Daoy (cell line): ENCODE results near the gene R3HDM2. TPM values are rescaled to one million over a fixed set of nuclear protein-coding genes. Genes with fewer than 3 reads are reported as not detected.
A peak's percentile ranks its signal among the peaks of the same experiment; 100 is the strongest.

Source experiments
- DNase-seq: peaks from one replicate; pipeline ENCODE4 v3.0.0-alpha.2; 2015; ENCODE audit warnings: low read depth
- total RNA-seq: library from RNA; depleted of rRNA; stranded (reverse); fragments of >200 nt; shearing (Covaris generic); gene quantifications from 2 replicates; pipeline ENCODE4 v1.2.3, GENCODE V29; 2014

Gene R3HDM2
- total RNA-seq, 1 experiment from 2014 or later, result 11.3 TPM

DNA sequence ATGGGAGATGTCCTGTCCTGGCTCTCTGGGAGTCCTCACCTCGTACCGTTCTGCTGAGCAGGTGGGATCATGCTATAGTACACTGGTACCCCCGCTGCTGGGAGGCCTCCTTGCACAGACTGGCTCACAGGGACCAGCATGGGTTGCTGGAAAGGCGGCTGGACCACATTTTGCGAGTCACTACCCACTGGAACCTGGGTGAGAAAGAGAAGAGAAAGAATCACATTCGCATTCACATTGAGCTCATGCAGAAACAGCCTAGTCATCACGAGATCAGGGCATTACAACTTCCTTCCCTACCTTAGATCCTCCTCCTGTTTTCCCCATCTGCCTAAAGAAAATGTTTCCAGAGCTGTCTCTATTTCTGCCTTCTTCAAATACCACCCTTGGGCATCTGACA is 162.6 kb downstream of the R3HDM2 start:
- DNase-seq, result no peak

DNA sequence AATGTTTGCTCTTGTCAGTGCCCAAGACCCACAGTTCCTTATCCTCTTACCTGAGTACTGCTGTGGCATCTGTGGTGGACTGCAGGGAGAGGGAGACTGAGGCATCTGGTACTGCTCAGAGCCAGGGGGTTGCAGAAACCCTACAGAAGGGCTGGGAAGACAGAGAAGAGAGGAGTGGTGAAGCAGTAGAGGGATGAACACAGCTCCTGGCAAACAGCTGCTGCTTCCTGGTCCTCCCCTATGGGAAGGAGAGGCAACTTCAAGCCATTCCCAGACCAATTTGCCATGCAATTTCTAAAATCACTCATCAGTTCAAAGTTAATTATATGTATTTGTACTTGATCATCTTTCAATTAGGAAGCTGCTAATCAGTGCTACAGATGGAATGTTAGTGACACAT is 164.2 kb downstream of the R3HDM2 start:
- no peak for DNase-seq

DNA sequence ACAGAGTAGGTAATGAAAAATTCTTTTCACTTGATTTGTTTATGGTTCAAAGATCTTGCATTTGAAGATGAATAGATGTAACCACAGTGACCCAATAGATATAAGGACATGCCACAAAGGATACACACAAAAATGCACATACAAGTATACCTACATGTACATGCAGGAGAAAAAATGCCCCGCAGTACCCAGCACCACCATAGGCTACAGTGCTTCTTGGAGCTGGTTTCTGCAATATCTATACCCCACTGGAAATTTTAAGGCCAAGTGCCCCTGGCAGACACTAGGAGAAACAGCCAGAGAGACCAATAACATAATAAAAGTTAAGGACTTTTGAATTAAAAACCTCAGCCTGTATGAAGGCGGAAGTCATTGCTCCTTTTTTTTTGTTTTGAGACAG is 167.7 kb downstream of the R3HDM2 start:
- DNase-seq, result no peak

DNA sequence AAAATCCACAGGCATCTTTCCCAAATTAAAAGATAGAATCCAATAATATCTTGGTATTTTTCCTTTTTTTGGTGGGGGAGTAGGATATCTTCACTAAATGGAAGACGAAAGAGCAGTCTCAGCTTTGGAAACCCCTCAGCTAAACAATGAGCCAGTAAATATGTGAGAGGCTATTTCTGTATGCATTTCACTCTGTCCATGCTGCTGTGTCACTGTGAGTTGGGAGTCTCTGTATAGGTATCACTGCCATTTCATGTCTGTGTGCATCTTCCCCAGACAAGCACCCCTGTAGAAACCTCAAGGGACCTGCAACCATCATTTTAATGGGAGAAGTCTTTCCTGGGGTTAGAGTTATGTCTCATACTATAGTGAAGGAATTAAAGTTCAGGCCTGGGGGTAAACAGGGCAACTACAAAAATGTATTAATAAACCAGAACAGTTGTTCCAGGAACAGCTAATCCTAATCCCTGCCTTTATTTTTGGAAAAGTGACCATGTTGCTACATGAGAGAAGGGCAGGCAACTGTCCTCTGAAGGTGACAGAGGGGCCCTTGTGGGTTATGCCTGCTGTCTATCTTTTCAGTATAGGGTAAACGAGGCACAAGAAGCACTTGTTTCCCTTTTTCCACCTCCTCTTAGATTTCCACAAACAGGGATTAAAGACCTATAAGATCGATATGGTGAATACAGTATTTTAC is 168.6 kb downstream of the R3HDM2 start:
- DNase-seq, result no peak

DNA sequence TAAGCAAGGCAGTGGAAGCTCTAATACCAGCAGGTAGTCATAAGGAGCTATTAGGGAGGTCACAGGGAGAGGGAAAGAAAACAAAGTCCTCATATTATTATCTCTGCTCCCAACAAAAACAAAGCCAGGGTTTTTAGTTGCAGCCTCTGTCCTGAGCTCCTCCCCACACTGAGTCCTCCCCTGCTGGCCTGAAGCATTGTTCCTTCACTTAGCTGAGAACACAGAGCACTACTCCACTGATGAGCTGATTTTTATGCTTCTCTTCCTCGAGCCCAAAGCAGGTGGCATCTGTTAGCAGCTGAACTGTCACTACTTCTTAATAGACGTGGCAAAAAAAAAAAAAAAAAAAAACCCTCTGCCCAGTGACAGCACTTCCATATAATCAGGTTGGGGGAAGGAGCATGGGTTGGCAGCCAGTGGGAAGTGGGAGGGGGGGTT is 169.4 kb downstream of the R3HDM2 start:
- no peak for DNase-seq

DNA sequence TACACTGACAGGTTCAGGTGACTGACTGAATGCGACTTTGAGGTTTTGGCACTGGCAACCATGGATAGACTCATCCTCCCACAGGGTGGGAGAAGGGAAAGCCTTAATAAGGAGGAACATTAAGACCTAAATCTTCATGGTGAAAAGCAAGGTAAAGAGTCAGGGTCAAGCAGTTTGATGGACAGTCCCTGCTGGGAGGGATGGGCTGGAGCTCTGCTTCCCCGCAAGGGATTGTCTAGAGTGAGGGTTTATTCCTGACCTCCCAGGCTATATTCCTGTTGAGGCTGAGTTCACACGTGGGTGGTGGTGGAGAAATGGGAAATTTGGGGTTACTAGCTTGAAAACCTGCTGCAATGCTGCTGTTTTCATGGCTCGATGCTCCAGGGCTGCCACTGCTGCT is 170.5 kb downstream of the R3HDM2 start:
- DNase-seq, result no peak

DNA sequence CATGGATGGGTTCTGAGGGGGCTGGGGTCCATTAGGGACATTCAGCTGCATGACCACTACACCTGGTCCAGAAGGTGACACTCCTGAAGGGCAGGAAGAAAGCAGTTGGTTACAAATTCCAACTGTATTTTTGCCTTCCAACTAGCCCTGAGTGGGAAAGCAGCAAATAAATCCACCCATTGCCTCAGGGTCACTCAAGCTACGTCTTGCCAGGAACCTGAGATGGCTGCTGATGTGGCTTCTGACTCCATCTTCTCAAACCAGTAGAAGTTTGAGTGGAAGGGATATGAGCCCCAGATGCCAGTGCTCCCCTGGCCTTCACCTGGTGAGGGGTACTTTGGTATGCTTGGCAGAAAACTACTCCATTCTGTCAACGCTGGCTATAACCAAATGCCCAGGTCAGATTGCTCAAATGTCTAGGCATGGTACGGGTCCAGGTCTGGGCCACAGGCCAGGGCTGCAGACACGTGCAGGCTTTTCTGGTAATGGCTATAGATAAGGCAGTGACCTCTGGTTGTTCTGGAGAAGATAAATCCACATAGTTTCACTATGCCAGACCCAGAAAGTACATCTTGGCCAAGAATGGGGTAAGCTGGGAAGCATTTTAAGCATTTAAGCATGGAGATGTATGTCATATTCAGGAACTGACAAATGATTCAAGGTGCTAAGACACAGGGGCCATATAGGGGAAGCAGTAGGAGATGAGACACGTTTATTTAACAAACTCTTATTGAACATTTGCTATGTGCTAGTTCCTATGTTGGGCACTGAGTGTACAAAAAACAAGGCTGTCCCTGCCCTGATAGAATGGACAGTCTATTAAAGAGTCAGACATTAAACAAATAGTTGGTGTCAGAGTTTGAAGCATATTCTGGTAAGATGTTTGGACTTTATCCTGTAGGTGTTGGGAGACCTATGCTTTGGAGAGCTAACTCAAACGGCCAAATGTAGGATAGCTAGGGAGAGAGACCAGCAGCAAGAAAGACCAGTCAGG is 171.6 kb downstream of the R3HDM2 start:
- no peak for DNase-seq

DNA sequence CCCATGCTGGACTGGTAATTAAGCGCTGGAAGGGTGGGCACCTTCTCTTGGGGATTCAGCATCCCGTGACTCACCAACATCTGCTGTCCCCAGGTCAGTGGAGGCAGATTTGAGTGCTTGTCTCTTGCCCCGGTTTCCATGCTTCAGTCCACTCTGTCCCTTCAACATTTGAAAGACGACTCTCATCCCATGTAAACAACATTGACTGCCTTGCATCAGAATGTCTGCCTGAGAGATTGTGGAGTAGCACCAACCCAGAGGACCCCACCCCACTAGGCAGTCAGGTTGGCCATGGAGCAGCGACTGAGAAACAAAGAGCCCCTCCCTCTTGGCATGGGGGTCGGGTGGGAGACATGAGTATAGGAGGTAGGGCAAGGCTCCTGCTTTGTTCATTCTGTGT is 174.9 kb downstream of the R3HDM2 start:
- DNase-seq, result no peak

DNA sequence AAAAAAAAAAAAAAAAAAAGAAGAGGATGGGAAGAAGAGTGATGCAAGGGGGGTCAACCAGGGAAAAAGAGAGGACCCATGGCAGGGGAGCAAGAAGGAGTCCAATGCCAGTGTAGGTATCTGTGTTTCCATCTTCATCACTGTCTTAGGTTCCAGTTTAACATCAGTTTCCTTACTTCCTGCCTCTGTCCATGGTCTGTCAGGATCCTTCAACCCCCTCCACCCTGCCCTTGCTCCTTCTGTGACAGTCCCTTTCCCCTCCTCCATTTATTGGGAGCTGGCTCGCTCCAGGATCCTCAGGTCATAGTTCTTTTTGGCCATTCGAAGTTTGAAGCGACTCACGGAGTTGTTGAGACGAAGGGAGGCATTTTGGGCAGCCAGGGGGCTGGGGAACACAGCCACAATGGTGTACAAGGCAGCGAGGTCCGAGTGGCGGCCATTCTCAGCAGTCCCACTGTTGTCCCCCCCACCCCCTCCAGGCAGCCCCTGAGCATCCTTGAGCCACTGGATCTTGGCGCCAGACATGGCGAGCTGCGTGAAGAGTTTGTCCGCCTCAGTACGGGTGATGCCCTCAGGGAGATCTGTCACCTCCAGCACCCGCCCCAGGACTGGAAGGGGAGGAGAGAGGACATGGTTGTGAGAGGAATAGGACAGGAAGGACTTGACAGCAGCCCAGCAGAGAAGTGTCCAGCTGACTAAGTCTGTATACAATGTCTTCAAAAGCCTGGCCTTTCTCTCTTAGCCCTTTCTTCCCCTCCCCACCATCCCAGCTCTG is 176.2 kb downstream of the R3HDM2 start:
- DNase-seq, result no peak

DNA sequence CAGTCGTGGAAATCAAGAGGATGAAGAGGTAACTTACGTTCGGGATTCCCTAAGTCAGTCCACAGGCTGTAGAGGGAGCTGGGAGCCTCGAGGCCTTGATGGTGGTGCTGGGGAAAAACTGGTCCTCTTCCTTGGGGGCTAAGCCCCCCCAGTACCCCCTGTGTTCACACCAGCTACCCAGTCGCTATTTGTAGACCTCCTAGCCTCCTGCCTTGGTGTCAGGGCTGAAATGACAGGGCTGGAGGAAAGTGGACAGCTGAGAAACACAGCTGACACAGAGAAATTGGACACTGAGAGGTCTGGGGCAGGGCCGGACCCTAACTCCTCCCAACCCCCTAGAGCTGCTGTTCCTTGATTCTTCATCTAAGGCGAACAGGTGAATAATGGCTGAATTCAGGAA is 179.9 kb downstream of the R3HDM2 start, which contains the start of gene STAC3:
Gene STAC3 (minus strand): TSS at position 232 of the 400 bp plus-strand sequence. CDS start 1,551 bp downstream, outside the sequence.
- DNase-seq, result no peak

DNA sequence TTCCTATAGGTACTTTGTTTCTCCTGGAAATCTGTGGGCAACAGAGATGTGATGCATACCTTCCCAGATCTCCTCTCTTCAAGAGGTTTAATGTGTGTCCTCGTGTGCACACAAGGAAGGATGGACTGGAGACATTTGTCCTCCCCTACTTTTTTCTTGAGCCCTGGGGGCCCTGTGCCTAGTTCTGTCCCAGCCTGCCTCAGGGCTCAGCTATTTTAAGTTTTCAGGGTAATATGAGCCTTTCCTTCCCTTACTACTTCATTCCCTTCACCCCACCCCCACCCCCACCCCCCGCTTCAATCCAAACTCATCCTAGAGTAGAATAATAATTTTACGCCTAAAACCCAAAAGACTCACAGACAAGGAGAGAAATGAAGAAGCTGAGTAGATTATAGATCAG is 180.3 kb downstream of the R3HDM2 start:
- DNase-seq, result no peak

DNA sequence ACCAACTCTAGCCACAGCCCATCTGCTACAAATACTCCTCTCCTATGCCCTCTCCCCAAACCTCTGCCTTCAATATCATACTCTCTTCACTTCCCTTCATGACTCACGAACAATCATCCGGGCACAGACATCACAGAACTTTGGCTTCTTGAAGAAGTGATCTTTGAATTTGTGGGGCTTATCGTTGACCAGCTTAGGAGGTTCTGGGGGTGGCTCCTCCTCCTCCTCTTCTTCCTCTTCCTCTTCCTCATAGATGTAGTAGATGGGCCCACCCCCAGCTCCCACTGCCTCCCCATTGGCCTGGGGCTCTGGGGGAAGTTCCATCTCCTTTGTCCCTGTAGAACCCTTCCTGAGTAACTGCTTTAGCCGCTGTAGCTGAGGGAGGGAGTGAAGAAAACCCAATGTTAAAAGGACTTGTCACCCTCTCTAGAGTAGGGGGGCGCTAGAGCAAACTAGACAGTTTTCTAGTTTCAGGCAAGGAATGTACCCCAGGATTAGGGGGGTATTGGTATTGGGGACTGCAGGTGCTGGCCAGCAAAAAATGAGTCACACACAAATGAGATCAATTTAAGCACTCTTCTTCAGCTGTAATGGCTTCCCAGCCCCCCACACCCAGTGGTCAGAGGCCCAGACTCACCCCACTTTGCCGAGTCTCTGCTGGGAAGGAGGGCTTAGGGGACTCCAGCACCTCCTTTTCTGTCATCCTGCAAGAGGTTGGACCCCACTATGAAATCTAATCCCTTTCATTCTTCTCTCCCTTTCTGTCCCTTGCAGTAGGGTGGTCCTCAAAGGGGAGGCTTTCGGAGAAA is 181.7 kb downstream of the R3HDM2 start:
- DNase-seq, result no peak

DNA sequence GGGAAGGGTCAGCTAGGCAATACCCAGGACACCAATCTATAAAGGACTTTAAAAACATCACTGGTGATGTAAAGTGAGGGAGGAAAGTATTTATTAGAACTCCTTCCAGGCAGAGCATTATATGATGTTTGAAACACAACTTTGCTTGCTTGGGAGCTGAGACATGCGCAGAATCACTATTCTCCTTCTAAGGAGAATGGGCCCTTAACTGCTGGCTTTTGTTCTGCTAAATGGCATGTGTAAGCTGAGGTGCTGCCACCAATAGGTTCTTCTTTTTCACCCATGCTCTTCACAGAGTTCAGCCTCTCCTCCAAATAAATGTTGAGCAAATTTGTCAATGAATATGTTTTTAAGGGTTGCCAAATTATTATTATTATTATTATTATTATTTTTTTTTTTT is 183.8 kb downstream of the R3HDM2 start:
- no peak for DNase-seq

DNA sequence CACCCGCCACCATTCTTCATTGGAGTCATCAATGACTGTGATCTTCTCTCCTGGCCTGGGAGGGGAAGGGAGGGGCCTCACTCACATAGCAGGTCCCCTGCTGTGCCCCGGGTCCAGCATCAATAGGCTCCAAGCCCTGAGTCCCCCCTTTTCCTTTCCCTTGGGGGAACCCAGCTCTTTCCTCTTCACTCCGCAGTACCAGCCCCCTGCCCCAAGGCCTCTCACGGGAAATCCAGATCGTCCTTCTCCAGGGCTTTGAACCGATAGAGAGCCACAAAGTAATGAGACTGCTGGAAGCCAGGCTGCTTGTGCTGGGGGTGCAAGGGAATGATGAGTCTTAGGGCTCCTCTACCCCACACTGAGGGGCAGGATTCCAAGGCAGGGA is 186.5 kb downstream of the R3HDM2 start:
- no peak for DNase-seq

DNA sequence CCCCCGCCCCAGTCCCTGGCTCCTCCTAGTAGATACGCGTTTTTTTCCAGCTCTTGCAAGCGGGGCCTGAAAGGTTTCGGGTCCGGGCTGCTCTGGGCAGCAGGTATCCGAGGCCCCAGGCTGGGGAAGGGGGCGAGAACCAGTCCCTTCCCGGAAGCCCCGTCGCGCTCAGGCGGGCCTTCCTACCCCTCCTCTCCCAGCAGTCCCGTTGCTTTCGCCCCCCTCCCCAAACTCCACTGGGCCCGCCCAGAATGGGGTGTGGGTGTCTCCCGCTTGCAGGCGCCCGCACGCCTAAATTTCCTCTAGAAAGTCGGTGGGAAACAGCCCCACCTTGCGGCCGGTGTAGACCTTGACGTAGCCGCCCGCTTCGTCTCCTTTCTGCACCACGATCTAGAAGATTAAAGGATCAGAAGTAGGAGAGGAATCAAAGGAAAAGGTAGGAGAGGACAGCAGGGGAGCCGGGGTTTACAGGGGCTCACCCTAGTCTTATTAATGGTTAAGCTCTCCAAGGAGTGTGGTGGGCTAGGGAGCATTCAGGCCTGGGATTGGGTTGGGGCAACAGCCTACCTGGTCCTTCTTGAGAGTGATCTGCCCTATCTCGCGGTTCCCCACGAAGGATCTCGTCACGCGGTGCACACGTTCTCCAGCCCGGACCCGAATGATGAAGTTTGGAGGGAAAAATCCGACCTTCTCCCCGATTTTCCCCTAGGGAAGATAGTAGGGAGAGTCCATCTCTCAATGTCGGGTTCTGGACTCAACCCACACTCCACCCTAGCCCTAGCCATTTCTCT is 187.1 kb downstream of the R3HDM2 start:
- peak; percentile 78 for DNase-seq

DNA sequence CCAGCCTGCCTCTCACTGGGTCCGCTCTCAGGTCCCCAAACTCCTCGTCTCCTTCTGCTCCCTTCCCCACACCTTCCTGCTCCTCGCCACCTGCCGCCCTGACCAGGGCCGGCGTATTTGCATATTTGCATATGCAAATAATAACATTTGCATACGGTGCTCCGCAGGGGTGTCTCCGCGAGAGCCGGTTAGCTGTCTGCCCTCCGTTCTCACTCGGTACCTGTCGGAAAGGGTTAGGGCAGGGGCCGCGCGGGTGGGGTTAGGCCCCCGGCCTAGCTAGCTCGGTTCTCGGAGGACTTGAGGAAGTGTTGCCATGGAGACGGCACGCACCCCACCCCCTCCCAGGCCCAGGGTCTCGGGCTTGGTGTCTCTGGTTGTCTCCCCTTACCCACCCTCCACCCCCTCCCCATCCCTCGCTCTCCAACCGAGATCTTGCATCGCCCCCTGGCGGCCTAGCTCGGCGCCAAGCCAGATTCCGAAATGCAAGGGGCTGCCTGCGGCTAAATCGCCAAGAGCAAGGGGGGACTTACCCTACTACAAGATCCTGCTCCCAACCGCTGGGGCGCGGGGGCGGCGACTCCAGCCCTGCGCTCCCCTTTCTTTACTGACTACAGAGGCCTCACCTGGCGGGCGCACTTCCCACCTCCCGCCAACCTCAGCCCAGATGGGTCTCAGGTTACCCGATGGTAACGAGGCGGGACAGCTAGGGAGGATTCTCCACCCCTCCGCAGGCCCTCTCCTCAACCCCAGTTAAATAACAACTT is 188.0 kb downstream of the R3HDM2 start:
- peak; percentile 74 for DNase-seq

DNA sequence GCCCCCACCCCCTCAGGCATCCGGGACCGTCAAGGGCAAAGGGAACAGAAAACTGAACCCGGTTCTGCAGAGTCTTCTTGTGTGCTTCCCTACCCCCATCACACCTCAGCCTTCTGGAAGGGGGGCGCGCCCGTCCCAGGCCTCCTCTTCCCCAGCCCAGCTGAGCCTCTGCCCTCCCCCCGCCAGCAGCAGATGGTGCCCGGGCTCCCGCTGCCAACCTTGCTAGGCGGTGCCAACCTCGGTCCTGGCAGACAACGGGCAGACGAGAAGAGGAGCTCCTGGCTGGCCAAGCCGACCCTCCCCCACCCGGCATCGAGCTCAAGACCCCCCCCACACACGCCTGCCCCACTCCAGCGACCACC is 188.5 kb downstream of the R3HDM2 start:
- no peak for DNase-seq

DNA sequence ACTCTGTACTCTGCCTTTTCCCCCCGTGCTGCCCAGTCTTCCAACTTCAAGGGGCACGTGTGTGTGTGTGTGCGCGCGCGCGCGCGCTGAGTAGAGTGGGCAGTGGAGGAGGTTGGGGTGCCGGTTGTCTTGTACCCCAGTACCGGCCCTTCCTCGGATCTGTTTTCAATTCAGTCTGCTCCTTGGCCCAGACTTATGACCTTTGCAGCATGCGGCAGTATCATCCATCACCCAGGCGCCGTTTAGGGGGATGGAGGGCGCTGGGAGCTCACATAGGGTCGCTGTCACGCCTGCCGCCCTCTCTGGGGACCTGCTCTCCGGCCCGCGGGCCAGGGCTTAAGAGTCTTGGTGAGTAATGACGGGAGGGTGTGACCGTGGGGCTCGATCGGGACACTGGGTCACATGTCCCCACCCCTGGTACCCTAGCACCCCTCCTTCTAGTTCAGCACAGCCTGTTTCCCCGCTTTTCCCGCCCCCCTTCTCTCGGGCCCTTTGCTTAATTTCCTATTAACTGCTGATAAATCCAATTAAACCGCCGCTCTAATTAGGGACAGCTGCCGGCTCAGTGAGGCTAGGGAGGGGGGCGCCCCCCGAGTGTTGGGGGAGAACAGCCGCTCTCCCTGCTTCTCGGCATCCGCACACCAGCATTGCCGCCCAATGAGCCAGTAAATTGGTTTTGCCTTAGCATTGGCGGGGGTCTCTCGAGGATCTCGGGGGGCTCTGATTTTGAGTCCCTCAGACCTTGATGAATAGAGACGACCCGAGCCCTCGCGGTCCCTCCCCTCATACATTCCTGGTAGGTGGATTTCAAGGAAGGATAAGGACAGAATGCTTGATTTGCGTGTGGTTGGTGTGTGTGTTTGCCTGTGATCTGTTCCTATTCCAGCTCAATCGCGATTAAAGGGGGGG is 189.2 kb downstream of the R3HDM2 start:
- no peak for DNase-seq
